Measurements from ENCODE around the gene AGMO. TPM values are rescaled to one million over a fixed set of nuclear protein-coding genes. Genes with fewer than 3 reads are reported as not detected.
A peak's percentile ranks its signal among the peaks of the same experiment; 100 is the strongest.

The AGMO gene
- total RNA-seq, 1 donor from 2014 or later: 0.36 TPM

GRCh38 chr7:15334536-15335263 lies 227.1 kb downstream of the AGMO start:
- intact Hi-C loops (cut with micrococcal nuclease): no loop called here
- no peak for TF ChIP-seq CTCF (IDR thresholded peaks at IDR 0.05; ENCODE audit: borderline replicate concordance)

GRCh38 chr7:15332956-15333355 lies 228.9 kb downstream of the AGMO start:
- no peak for TF ChIP-seq CTCF (IDR thresholded peaks at IDR 0.05; ENCODE audit: borderline replicate concordance)
- Histone ChIP-seq H3K36me3 (no peaks in the 10 kb centered on the region), H3K27ac (replicated peaks) (no peak overlapping the region), H3K4me1 (no peaks in the 10 kb centered on the region), H3K27me3 (ENCODE audit: low read depth) (no peaks in the 10 kb centered on the region), H3K9me3 (replicated peaks) (peaks cover 1% of the 10 kb centered on the region), H3K4me3 (no peak overlapping the region)
- intact Hi-C loops (cut with micrococcal nuclease): no loop called here
- no peak for DNase-seq

More at GRCh38 chr7:15334536-15335263, 227.1 kb downstream of the AGMO start:
- H3K27ac ChIP-seq (replicated peaks): no peak overlapping the region
- peaks cover 17% of the 10 kb centered on the region for H3K9me3 ChIP-seq (replicated peaks)
- H3K4me3 ChIP-seq: no peak overlapping the region
- no peaks in the 10 kb centered on the region for H3K36me3 ChIP-seq
- H3K4me1 ChIP-seq: no peaks in the 10 kb centered on the region
- no peaks in the 10 kb centered on the region for H3K27me3 ChIP-seq (ENCODE audit: low read depth)
- DNase-seq: no peak

- Histone ChIP-seq H3K27ac (replicated peaks) (no peak overlapping the region), H3K27me3 (ENCODE audit: low read depth) (no peaks in the 10 kb centered on the region), H3K4me3 (no peak overlapping the region), H3K9me3 (replicated peaks) (no peaks in the 10 kb centered on the region), H3K36me3 (no peaks in the 10 kb centered on the region), H3K4me1 (no peaks in the 10 kb centered on the region)
- DNase-seq: no peak
- TF ChIP-seq CTCF (IDR thresholded peaks at IDR 0.05; ENCODE audit: borderline replicate concordance): no peak
- intact Hi-C loops (cut with micrococcal nuclease): no loop called here
Measured at GRCh38 chr7:15330943-15331342, 230.9 kb downstream of the AGMO start.

- intact Hi-C loops (cut with micrococcal nuclease): loop anchor here (2.0 to 10.0 kb wide), 2 partner anchors 388 to 744 kb away; no protein-coding TSS in a partner anchor
Measured at GRCh38 chr7:15327001-15327400, 234.8 kb downstream of the AGMO start.

GRCh38 chr7:15326044-15326644 lies 235.7 kb downstream of the AGMO start:
- Histone ChIP-seq H3K27ac (replicated peaks) (no peak overlapping the region), H3K36me3 (no peaks in the 10 kb centered on the region), H3K27me3 (ENCODE audit: low read depth) (no peaks in the 10 kb centered on the region), H3K9me3 (replicated peaks) (no peaks in the 10 kb centered on the region), H3K4me3 (no peak overlapping the region), H3K4me1 (no peaks in the 10 kb centered on the region)
- TF ChIP-seq CTCF (IDR thresholded peaks at IDR 0.05; ENCODE audit: borderline replicate concordance): peak; percentile 70
- no peak for DNase-seq
- intact Hi-C loops (cut with micrococcal nuclease): loop anchor here (2.0 to 10.0 kb wide), 2 partner anchors 389 to 745 kb away; no protein-coding TSS in a partner anchor

More at GRCh38 chr7:15327001-15327400, 234.8 kb downstream of the AGMO start:
- H3K36me3 ChIP-seq: no peaks in the 10 kb centered on the region
- H3K4me1 ChIP-seq: no peaks in the 10 kb centered on the region
- no peak overlapping the region for H3K27ac ChIP-seq (replicated peaks)
- TF ChIP-seq CTCF (IDR thresholded peaks at IDR 0.05; ENCODE audit: borderline replicate concordance): no peak
- no peak for DNase-seq
- no peak overlapping the region for H3K4me3 ChIP-seq
- no peaks in the 10 kb centered on the region for H3K27me3 ChIP-seq (ENCODE audit: low read depth)
- H3K9me3 ChIP-seq (replicated peaks): no peaks in the 10 kb centered on the region

Measured in left ventricle myocardium inferior (tissue), 1 donor.